HCT116 (cell line): ENCODE results near the gene TBXAS1. TPM values are rescaled to one million over a fixed set of nuclear protein-coding genes. Genes with fewer than 3 reads are reported as not detected.

Experiments used
- ATAC-seq: fragments of 200-7000 bp; cut with Tn5 transposase; 2 replicates; pipeline ENCODE4 v1.9.1; 2020; ENCODE audit warnings: mild to moderate bottlenecking, moderate library complexity
- BruUV-seq: library from RNA; stranded (reverse); fragments of 400-500 nt; replicated peaks from 2 replicates; lab custom pipeline; 2021; lab: Mats Ljungman, UMichigan
- CTCF ChIA-PET: fragments of 300-600 bp; sonication (Branson Sonifier 250); formaldehyde crosslinking; loops from one replicate; lab custom pipeline; 2021; ENCODE audit warnings: antibody characterized with exemption; lab: Charles Lee
- POLR2A ChIA-PET: fragments of 300-600, 350-600 bp; sonication (Branson Sonifier 250); formaldehyde crosslinking; loops from one replicate; lab custom pipeline; 2021; ENCODE audit warnings: antibody characterized with exemption; lab: Charles Lee
- RAD21 ChIA-PET, 2 experiments: fragments of 300-600 bp; sonication (Branson Sonifier 250); formaldehyde crosslinking; loops; one replicate each; lab custom pipeline; 2023; ENCODE audit warnings: low total read pairs in 2 of 2; ENCODE audit not compliant: uncharacterized antibody in 2 of 2, unreplicated experiment in 2 of 2, low non-redundant PET in 1 of 2; lab: Charles Lee
- DNase-seq: peaks from one replicate; pipeline ENCODE4 v3.0.0-alpha.2; 2010; ENCODE audit warnings: low read depth, low spot score
- H2AFZ ChIP-seq: fragments of 200-600 bp; shearing (Covaris generic), sonication (generic); 2 replicates; pipeline ENCODE4 v1.6.1; 2017; ENCODE audit warnings: low read depth, mixed run types, mixed read lengths, antibody characterized with exemption, low read length; ENCODE audit not compliant: poor library complexity, severe bottlenecking
- H3K27ac ChIP-seq: 2 replicates; pipeline ENCODE4 v1.5.1; 2012; ENCODE audit warnings: low read depth, low read length
- H3K27me3 ChIP-seq: fragments of 200-600 bp; sonication (generic); 2 replicates; pipeline ENCODE4 v1.6.1; 2016; ENCODE audit warnings: mixed run types, low read length, mixed read lengths; ENCODE audit not compliant: insufficient read depth
- H3K36me3 ChIP-seq, 2 experiments: fragments of 200-500 bp in 1 of 2; fragments of 200-600 bp in 1 of 2; sonication (Bioruptor generic) in 1 of 2; sonication (generic) in 1 of 2; 2 replicates each; pipeline versions ENCODE4 v1.5.1 to v1.6.1; 2014 to 2016; ENCODE audit warnings: low read length in 2 of 2, inconsistent platforms in 1 of 2, mixed read lengths in 1 of 2, mixed run types in 1 of 2; ENCODE audit not compliant: insufficient read depth in 2 of 2, control insufficient read depth in 1 of 2
- H3K4me1 ChIP-seq, 2 experiments: fragments of 200-600 bp in 1 of 2; sonication (generic) in 1 of 2; 2 replicates each; pipeline versions ENCODE4 v1.5.1 to v1.6.1; 2012 to 2017; ENCODE audit warnings: low read length in 2 of 2, inconsistent platforms in 1 of 2, mild to moderate bottlenecking in 1 of 2, mixed read lengths in 1 of 2, mixed run types in 1 of 2, moderate library complexity in 1 of 2; ENCODE audit not compliant: insufficient read depth in 2 of 2, control insufficient read depth in 1 of 2
- H3K4me2 ChIP-seq: fragments of 200-600 bp; sonication (generic); 2 replicates; pipeline ENCODE4 v1.6.1; 2017; ENCODE audit warnings: mixed run types, low read length, mixed read lengths
- H3K4me3 ChIP-seq, 2 experiments: fragments of 200-600 bp in 1 of 2; sonication (generic) in 1 of 2; replicated peaks in 1 of 2; 2 replicates each; pipeline ENCODE4 v1.5.1; 2011 to 2016; ENCODE audit warnings: low read length in 2 of 2, control low read depth in 1 of 2, low read depth in 1 of 2, mild to moderate bottlenecking in 1 of 2, mixed read lengths in 1 of 2, mixed run types in 1 of 2
- H3K79me2 ChIP-seq: fragments of 200-600 bp; sonication (generic); 2 replicates; pipeline ENCODE4 v1.6.1; 2017; ENCODE audit warnings: mild to moderate bottlenecking, mixed run types, low read length, moderate library complexity, mixed read lengths; ENCODE audit not compliant: insufficient read depth
- H3K9ac ChIP-seq: fragments of 200-600 bp; sonication (generic); 2 replicates; pipeline ENCODE4 v1.6.1; 2016; ENCODE audit warnings: low read length, mixed read lengths
- H3K9me2 ChIP-seq: fragments of 200-600 bp; sonication (generic), shearing (Covaris generic); 2 replicates; pipeline ENCODE4 v1.6.1; 2017; ENCODE audit warnings: mixed run types, mild to moderate bottlenecking, moderate library complexity; ENCODE audit not compliant: insufficient read depth
- H3K9me3 ChIP-seq, 2 experiments: fragments of 200-500 bp in 1 of 2; fragments of 200-600 bp in 1 of 2; sonication (Bioruptor generic) in 1 of 2; sonication (generic) in 1 of 2; 2 replicates each; pipeline ENCODE4 v1.6.1; 2014 to 2017; ENCODE audit warnings: low read length in 2 of 2, mixed read lengths in 2 of 2, inconsistent platforms in 1 of 2, low read depth in 1 of 2, mild to moderate bottlenecking in 1 of 2, mixed run types in 1 of 2, moderate library complexity in 1 of 2; ENCODE audit not compliant: control insufficient read depth in 1 of 2, insufficient read depth in 1 of 2
- H4K20me1 ChIP-seq: fragments of 200-600 bp; sonication (generic), shearing (Covaris generic); 2 replicates; pipeline ENCODE4 v1.6.1; 2017; ENCODE audit warnings: mixed run types, mild to moderate bottlenecking, moderate library complexity; ENCODE audit not compliant: insufficient read depth
- ATF3 ChIP-seq: IDR thresholded peaks from 2 replicates; pipeline ENCODE4 v1.6.1; 2012
- CEBPB ChIP-seq: IDR thresholded peaks from 2 replicates; pipeline ENCODE4 v1.6.1; 2012; ENCODE audit warnings: low read depth
- CTCF ChIP-seq, 3 experiments: fragments of 200-600 bp in 1 of 3; sonication (generic) in 1 of 3; IDR thresholded peaks in 2 of 3; conservative IDR thresholded peaks in 1 of 3; 2 replicates each; pipeline ENCODE4 v1.5.1; 2012 to 2017; ENCODE audit warnings: low read depth in 2 of 3, low read length in 2 of 3, antibody characterized with exemption in 1 of 3, borderline replicate concordance in 1 of 3, control low read depth in 1 of 3, mild to moderate bottlenecking in 1 of 3, mixed read lengths in 1 of 3, mixed run types in 1 of 3, moderate library complexity in 1 of 3; ENCODE audit not compliant: insufficient read depth in 1 of 3
- EGR1 ChIP-seq: IDR thresholded peaks from 2 replicates; pipeline ENCODE4 v1.6.1; 2012; ENCODE audit warnings: low read depth
- EZH2 ChIP-seq: fragments of 200-600 bp; sonication (generic); IDR thresholded peaks from 2 replicates; pipeline ENCODE4 v1.6.1; 2017; ENCODE audit warnings: antibody characterized with exemption, mixed run types
- EZH2phosphoT487 ChIP-seq: fragments of 200-600 bp; IDR thresholded peaks from 2 replicates; pipeline ENCODE4 v1.6.1; 2018; ENCODE audit warnings: antibody characterized with exemption, borderline replicate concordance
- FOSL1 ChIP-seq: IDR thresholded peaks from 2 replicates; pipeline ENCODE4 v1.6.1; 2012; ENCODE audit warnings: low read depth
- JUND ChIP-seq: IDR thresholded peaks from 2 replicates; pipeline ENCODE4 v1.6.1; 2012
- MAX ChIP-seq: IDR thresholded peaks from 2 replicates; pipeline ENCODE4 v1.6.1; 2012
- POLR2A ChIP-seq: IDR thresholded peaks from 2 replicates; pipeline ENCODE4 v1.7.0; 2011; ENCODE audit warnings: borderline replicate concordance; ENCODE audit not compliant: insufficient read depth, insufficient read length; ENCODE audit errors: extremely low read depth
- POLR2AphosphoS5 ChIP-seq: IDR thresholded peaks from 2 replicates; pipeline ENCODE4 v1.6.1; 2011; ENCODE audit warnings: mild to moderate bottlenecking, low read depth, low read length, moderate library complexity
- RAD21 ChIP-seq: IDR thresholded peaks from 2 replicates; pipeline ENCODE4 v1.6.1; 2012; ENCODE audit warnings: low read depth, mild to moderate bottlenecking
- REST ChIP-seq: IDR thresholded peaks from 2 replicates; pipeline ENCODE4 v1.6.1; 2012; ENCODE audit warnings: low read depth
- SIN3A ChIP-seq: IDR thresholded peaks from 2 replicates; pipeline ENCODE4 v1.6.1; 2012; ENCODE audit warnings: low read depth
- SRF ChIP-seq: IDR thresholded peaks from 2 replicates; pipeline ENCODE4 v1.6.1; 2012; ENCODE audit warnings: low read depth
- TCF7L2 ChIP-seq: IDR thresholded peaks from 2 replicates; pipeline ENCODE4 v1.7.0; 2011; ENCODE audit warnings: borderline replicate concordance, inconsistent platforms; ENCODE audit not compliant: insufficient read depth, insufficient read length; ENCODE audit errors: extremely low read depth
- YY1 ChIP-seq: IDR thresholded peaks from 2 replicates; pipeline ENCODE4 v1.6.1; 2011; ENCODE audit warnings: low read length, low read depth, moderate library complexity, mild to moderate bottlenecking; ENCODE audit not compliant: insufficient replicate concordance; ENCODE audit errors: extremely low read depth
- ZBTB33 ChIP-seq: IDR thresholded peaks from 2 replicates; pipeline ENCODE4 v1.6.1; 2011; ENCODE audit warnings: mild to moderate bottlenecking, low read length, moderate library complexity; ENCODE audit not compliant: insufficient replicate concordance; ENCODE audit errors: extremely low read depth
- ZFX ChIP-seq: fragments of 450-650 bp; IDR thresholded peaks from 2 replicates; pipeline ENCODE4 v1.6.1; 2017
- ZNF274 ChIP-seq: fragments of 200-500 bp; sonication (Bioruptor generic); IDR thresholded peaks from 2 replicates; pipeline ENCODE4 v1.6.1; 2014; ENCODE audit warnings: mild to moderate bottlenecking, low read depth, low read length, inconsistent platforms
- intact Hi-C: fragments of 100-400 bp; cut with micrococcal nuclease; formaldehyde crosslinking; loops from 2 replicates; pipeline ENCODE4 v1.10.0; 2022
- total RNA-seq: library from RNA; stranded (reverse); gene quantifications from one replicate; pipeline ENCODE4 v1.2.1, GENCODE V29; 2021; ENCODE audit not compliant: unreplicated experiment

TBXAS1 gene
- total RNA-seq, 1 experiment from 2014 or later, result 1.4 TPM

GRCh38 chr7:139850906-139851305 is 21.8 kb downstream of the TBXAS1 start:
- H3K79me2 ChIP-seq, result no peaks in the 10 kb centered on the region
- intact Hi-C loops, result no loop called here
- ATAC-seq, result no peak
- 0 out of 2 replicates have a peak, but pooled peaks cover 3% of the 10 kb centered on the region for H3K9me2 ChIP-seq
- CTCF ChIA-PET, result no interaction called here
- POLR2A ChIA-PET, result no interaction called here
- no peak for DNase-seq
- BruUV-seq, result no TSS peak
- no peaks in the 10 kb centered on the region for H3K36me3 ChIP-seq
- peaks cover 0 to 7% of the 10 kb centered on the region in 2 experiments; a peak in 1 of 4 replicates for H3K9me3 ChIP-seq
- no peaks in the 10 kb centered on the region for H3K27me3 ChIP-seq
- H3K4me1 ChIP-seq, result no peaks in the 10 kb centered on the region
- TF ChIP-seq JUND (no peak), POLR2A (no peak), REST (no peak), ZNF274 (no peak), POLR2AphosphoS5 (no peak), CEBPB (no peak), MAX (no peak), SRF (no peak), EGR1 (no peak), ZFX (no peak), EZH2 (no peak), ZBTB33 (no peak), RAD21 (no peak), FOSL1 (no peak), YY1 (no peak), ATF3 (no peak), CTCF (IDR thresholded peaks at IDR 0.05 in 2 of 3, conservative IDR thresholded peaks at IDR 0.05 in 1 of 3; ENCODE audit: borderline replicate concordance in 1 of 3, insufficient read depth in 1 of 3, low read depth in 2 of 3, low read length in 2 of 3) (no peak), TCF7L2 (no peak), EZH2phosphoT487 (no peak), SIN3A (no peak)
- TF ChIP-seq, all 23 proteins: peak for 0
- Histone ChIP-seq H4K20me1 (no peaks in the 10 kb centered on the region), H3K4me3 (no peak overlapping the region), H3K9ac (no peak overlapping the region), H2AFZ (no peak overlapping the region), H3K27ac (no peak overlapping the region), H3K4me2 (no peak overlapping the region)
- RAD21 ChIA-PET, result no interaction called here
